Measurements from ENCODE around the gene CREB3L2.

GRCh38 chr7:137862964-137863363 lies 138.9 kb downstream of the CREB3L2 start:
- no peak for TF ChIP-seq POLR2A (IDR thresholded peaks at IDR 0.05; ENCODE audit: low read length)
- TF ChIP-seq GATA1 (IDR thresholded peaks at IDR 0.05; ENCODE audit: low read depth, low read length): no peak
